H1 (cell line): ENCODE measurements around the gene KIT. TPM values are rescaled to one million over a fixed set of nuclear protein-coding genes. Genes with fewer than 3 reads are reported as not detected.

Experiments used
- CTCF ChIA-PET: fragments of 300-600 bp; sonication (Branson Sonifier 250); formaldehyde crosslinking; loops from one replicate; lab custom pipeline; 2021; ENCODE audit not compliant: partially characterized antibody; lab: Charles Lee
- POLR2A ChIA-PET: fragments of 300-600 bp; sonication (Branson Sonifier 250); formaldehyde crosslinking; loops from one replicate; lab custom pipeline; 2021; ENCODE audit warnings: inconsistent platforms; ENCODE audit not compliant: partially characterized antibody; lab: Charles Lee
- DNase-seq, 2 experiments: peaks; one replicate each; pipeline versions ENCODE4 v3.0.0 to v3.0.0-alpha.2; 2010 to 2022; ENCODE audit warnings: low spot score in 2 of 2, low read depth in 1 of 2, mixed read lengths in 1 of 2
- FAIRE-seq: peaks from 2 replicates; lab custom pipeline; 2011; peaks lifted over from hg19 to GRCh38; lab: Jason Lieb, UNC
- H2AFZ ChIP-seq: 2 replicates; pipeline ENCODE4 v1.8.1; 2012; ENCODE audit warnings: low read length, inconsistent platforms
- H2AK5ac ChIP-seq: 2 replicates; pipeline ENCODE4 v1.6.1; 2013; ENCODE audit warnings: low read depth, low read length
- H2BK120ac ChIP-seq: replicated peaks from 2 replicates; pipeline ENCODE3; 2013; ENCODE audit warnings: low read depth, low read length, inconsistent platforms
- H2BK12ac ChIP-seq: 2 replicates; pipeline ENCODE4 v1.6.1; 2013; ENCODE audit warnings: low read depth, low read length
- H2BK15ac ChIP-seq: 2 replicates; pipeline ENCODE4 v1.6.1; 2013; ENCODE audit warnings: low read length
- H2BK20ac ChIP-seq: 2 replicates; pipeline ENCODE4 v1.6.1; 2013; ENCODE audit warnings: low read length
- H2BK5ac ChIP-seq: 2 replicates; pipeline ENCODE4 v1.6.1; 2013; ENCODE audit warnings: low read depth, low read length
- H3K14ac ChIP-seq: 2 replicates; pipeline ENCODE4 v1.6.1; 2013; ENCODE audit warnings: inconsistent platforms; ENCODE audit not compliant: insufficient read length
- H3K18ac ChIP-seq: 2 replicates; pipeline ENCODE4 v1.6.1; 2013; ENCODE audit warnings: low read length; ENCODE audit errors: extremely low read depth
- H3K23ac ChIP-seq: 2 replicates; pipeline ENCODE4 v1.6.1; 2013; ENCODE audit warnings: inconsistent platforms; ENCODE audit not compliant: insufficient read length
- H3K23me2 ChIP-seq: 2 replicates; pipeline ENCODE4 v1.6.1; 2013; ENCODE audit warnings: low read depth, low read length
- H3K27ac ChIP-seq: 2 replicates; pipeline ENCODE4 v1.6.1; 2011; ENCODE audit warnings: low read depth, low read length, inconsistent platforms
- H3K27me3 ChIP-seq, 4 experiments: replicated peaks in 1 of 4; 1 replicate in 1 of 4; 2 replicates in 3 of 4; pipeline versions ENCODE4 v1.6.1 to v1.8.1; 2011 to 2013; ENCODE audit warnings: low read length in 3 of 4, mild to moderate bottlenecking in 3 of 4, inconsistent platforms in 2 of 4, mixed read lengths in 2 of 4, moderate library complexity in 1 of 4; ENCODE audit not compliant: control insufficient read depth in 3 of 4, insufficient read depth in 3 of 4; ENCODE audit errors: extremely low read depth in 1 of 4
- H3K36me3 ChIP-seq, 4 experiments: 2 replicates each; pipeline versions ENCODE4 v1.6.1 to v1.8.1; 2011 to 2013; ENCODE audit warnings: mild to moderate bottlenecking in 4 of 4, low read length in 3 of 4, moderate library complexity in 2 of 4, control low read depth in 1 of 4, inconsistent platforms in 1 of 4; ENCODE audit not compliant: insufficient read depth in 4 of 4, control insufficient read depth in 2 of 4
- H3K4ac ChIP-seq: replicated peaks from 2 replicates; pipeline ENCODE3; 2013; ENCODE audit warnings: low read length, low read depth, mixed read lengths, inconsistent platforms; ENCODE audit not compliant: insufficient read length
- H3K4me1 ChIP-seq, 4 experiments: replicated peaks in 1 of 4; 1 replicate in 1 of 4; 2 replicates in 3 of 4; pipeline versions ENCODE4 v1.6.1 to v1.8.1; 2011 to 2013; ENCODE audit warnings: low read length in 3 of 4, inconsistent platforms in 2 of 4, mixed read lengths in 1 of 4; ENCODE audit not compliant: insufficient read depth in 4 of 4, control insufficient read depth in 3 of 4
- H3K4me2 ChIP-seq, 2 experiments: 2 replicates each; pipeline versions ENCODE4 v1.6.1 to v1.8.1; 2011 to 2013; ENCODE audit warnings: low read depth in 2 of 2, low read length in 2 of 2, control low read depth in 1 of 2, inconsistent platforms in 1 of 2, mild to moderate bottlenecking in 1 of 2; ENCODE audit not compliant: insufficient read depth in 1 of 2
- H3K4me3 ChIP-seq, 4 experiments: fragments of 200-600, 300-600 bp in 1 of 4; sonication (generic), shearing (Covaris generic), sonication (Bioruptor Twin) in 1 of 4; 2 replicates each; pipeline versions ENCODE4 v1.5.1 to v1.8.1; 2011 to 2016; ENCODE audit warnings: low read length in 4 of 4, low read depth in 3 of 4, control low read depth in 2 of 4, inconsistent platforms in 2 of 4, mild to moderate bottlenecking in 2 of 4, mixed read lengths in 1 of 4, moderate library complexity in 1 of 4; ENCODE audit not compliant: insufficient read depth in 2 of 4; ENCODE audit errors: extremely low read depth in 1 of 4
- H3K56ac ChIP-seq: replicated peaks from 2 replicates; pipeline ENCODE3; 2013; ENCODE audit warnings: low read depth, mild to moderate bottlenecking, mixed read lengths, low read length, inconsistent platforms; ENCODE audit not compliant: insufficient read length
- H3K79me1 ChIP-seq: 2 replicates; pipeline ENCODE4 v1.6.1; 2013; ENCODE audit warnings: low read depth, low read length, control low read depth
- H3K79me2 ChIP-seq, 2 experiments: 2 replicates each; pipeline versions ENCODE4 v1.6.1 to v1.8.1; 2012 to 2013; ENCODE audit warnings: low read length in 2 of 2, mild to moderate bottlenecking in 2 of 2, inconsistent platforms in 1 of 2; ENCODE audit not compliant: insufficient read depth in 2 of 2, control insufficient read depth in 1 of 2
- H3K9ac ChIP-seq, 4 experiments: replicated peaks in 1 of 4; 1 replicate in 1 of 4; 2 replicates in 3 of 4; pipeline versions ENCODE4 v1.6.1 to v1.8.1; 2011 to 2013; ENCODE audit warnings: low read depth in 3 of 4, low read length in 3 of 4, control low read depth in 2 of 4, mild to moderate bottlenecking in 2 of 4, moderate library complexity in 2 of 4, inconsistent platforms in 1 of 4; ENCODE audit errors: extremely low read depth in 1 of 4
- H3K9me3 ChIP-seq, 2 experiments: 2 replicates each; pipeline versions ENCODE4 v1.6.1 to v1.8.1; 2012 to 2013; ENCODE audit warnings: mild to moderate bottlenecking in 2 of 2, moderate library complexity in 2 of 2, control low read depth in 1 of 2, inconsistent platforms in 1 of 2, low read depth in 1 of 2, low read length in 1 of 2, mixed read lengths in 1 of 2; ENCODE audit not compliant: insufficient read depth in 2 of 2
- H4K20me1 ChIP-seq, 2 experiments: replicated peaks in 1 of 2; 2 replicates each; pipeline versions ENCODE3 to v1.8.1; 2011 to 2013; ENCODE audit warnings: inconsistent platforms in 2 of 2, low read length in 2 of 2, mild to moderate bottlenecking in 1 of 2; ENCODE audit not compliant: insufficient read depth in 2 of 2, control insufficient read depth in 1 of 2
- H4K5ac ChIP-seq: 2 replicates; pipeline ENCODE4 v1.6.1; 2013; ENCODE audit warnings: low read length, low read depth, mixed read lengths, inconsistent platforms; ENCODE audit not compliant: insufficient read length
- H4K8ac ChIP-seq: 2 replicates; pipeline ENCODE4 v1.8.0; 2013; ENCODE audit warnings: mild to moderate bottlenecking, moderate library complexity, low read length, inconsistent platforms; ENCODE audit not compliant: insufficient read depth; ENCODE audit errors: extremely low read depth
- H4K91ac ChIP-seq: replicated peaks from 2 replicates; pipeline ENCODE3; 2013; ENCODE audit warnings: low read length, mixed read lengths, inconsistent platforms; ENCODE audit not compliant: insufficient read length
- ATF3 ChIP-seq: IDR thresholded peaks from 2 replicates; pipeline ENCODE4 v1.6.1; 2011; ENCODE audit warnings: low read depth, mild to moderate bottlenecking, low read length; ENCODE audit not compliant: insufficient read depth
- FOSL1 ChIP-seq: IDR thresholded peaks from 2 replicates; pipeline ENCODE4 v1.6.1; 2011; ENCODE audit warnings: mild to moderate bottlenecking, low read depth, low read length, moderate library complexity; ENCODE audit not compliant: insufficient read depth
- POLR2AphosphoS5 ChIP-seq: IDR thresholded peaks from 2 replicates; pipeline ENCODE4 v1.6.1; 2011; ENCODE audit warnings: low read depth, low read length
- TAF7 ChIP-seq: optimal IDR thresholded peaks from 2 replicates; pipeline ENCODE3; 2011; ENCODE audit warnings: low read depth, mild to moderate bottlenecking, inconsistent platforms, low read length, moderate library complexity, borderline replicate concordance
- WGBS, 2 experiments: shearing (Covaris generic) in 1 of 2; methylation state at CpG; one replicate each; pipeline versions ENCODE4 v1.1.6 to v1.1.7; 2013 to 2015; ENCODE audit warnings: low lambda C conversion rate in 2 of 2, mixed read lengths in 2 of 2, inconsistent platforms in 1 of 2, low coverage in 1 of 2, missing lambda C conversion rate in 1 of 2; ENCODE audit not compliant: insufficient replicate concordance in 2 of 2, insufficient coverage in 1 of 2, insufficient read length in 1 of 2; ENCODE audit errors: extremely low coverage in 1 of 2, missing lambda C conversion rate in 1 of 2; 5-methylcytosine and 5-hydroxymethylcytosine counted together
- polyA plus RNA-seq, 7 experiments: library from polyadenylated mRNA; depleted of rRNA in 3 of 7; stranded (reverse) in 5 of 7; unstranded in 2 of 7; fragments of >200 nt in 5 of 7; fragments of 200-250 nt in 2 of 7; gene quantifications; 1 replicate in 5 of 7; 2 replicates in 1 of 7; 4 replicates in 1 of 7; pipeline versions ENCODE4 v1.2.1 to v1.2.3, GENCODE V29; 2011 to 2013; ENCODE audit warnings: missing spikeins in 2 of 7, mixed read lengths in 2 of 7
- total RNA-seq: library from RNA; stranded (reverse); fragmentation: NEBNext Ultra II Directional; extraction: Animal tissue kit (Norgen Biotek cat#: 25700); gene quantifications from 2 replicates; pipeline ENCODE4 v1.2.1, GENCODE V29; 2021

KIT gene
- total and polyA plus RNA-seq, 2 of the 8 experiments (the other 6 are each of a cell fraction or from before 2014, with no cell fraction given), result 14.4 to 24.8 TPM

DNA sequence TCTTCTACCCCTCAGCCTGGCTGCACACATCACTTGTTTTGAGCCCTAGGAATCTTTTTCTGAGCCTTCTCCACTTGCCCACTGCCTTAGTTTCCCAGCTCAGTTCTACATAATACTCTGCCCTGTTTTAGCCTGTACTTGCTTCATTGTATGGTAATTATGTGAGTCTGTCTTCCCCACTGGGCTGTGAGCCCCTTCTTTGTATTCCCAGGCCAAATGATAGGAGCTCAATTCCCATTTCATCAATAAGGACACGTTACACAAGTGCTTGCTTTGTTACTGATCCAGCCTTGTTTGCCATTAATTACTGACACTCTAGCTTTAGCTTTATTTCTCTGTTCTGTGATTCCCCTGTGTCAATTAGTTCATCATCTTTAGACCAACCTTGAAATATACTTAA, 28.1 kb downstream of the KIT start:
- no peaks in the 10 kb centered on the region; a peak in 1 of 7 replicates for H3K4me1 ChIP-seq

More for the DNA sequence above, 28.1 kb downstream of the KIT start:
- CTCF ChIA-PET, result interaction anchor here (0.8 to 1.4 kb wide), 5 partner anchors 9 to 154 kb away, joined by 3 to 5 read pairs (median 3); no protein-coding TSS in a partner anchor
- H2BK15ac ChIP-seq, result no peak overlapping the region
- WGBS, 2 experiments, result 67% methylated on average over 1 of the region's 1 CpG; no CpG with 5 or more reads in 1 of the 2 experiments
- no peak overlapping the region for H4K8ac ChIP-seq
- H3K56ac ChIP-seq, result no peak overlapping the region
- H3K27me3 ChIP-seq, result no peaks in the 10 kb centered on the region
- H3K9ac ChIP-seq, result no peak overlapping the region
- no peak overlapping the region for H2AK5ac ChIP-seq
- no peak overlapping the region for H3K4me2 ChIP-seq
- no peak for FAIRE-seq
- no peaks in the 10 kb centered on the region; the same call in 1 of the 2 replicates for H3K79me1 ChIP-seq
- peaks cover 0 to 8% of the 10 kb centered on the region in 2 experiments; a peak in 1 of 4 replicates for H3K79me2 ChIP-seq
- no peak overlapping the region for H3K23ac ChIP-seq
- no peak overlapping the region for H2BK5ac ChIP-seq
- no peak overlapping the region for H2BK12ac ChIP-seq
- H3K4me3 ChIP-seq, result no peak overlapping the region
- TF ChIP-seq POLR2AphosphoS5, result no peak
- TF ChIP-seq ATF3, result no peak
- TF ChIP-seq TAF7, result no peak
- TF ChIP-seq FOSL1, result no peak
- H4K5ac ChIP-seq, result no peak overlapping the region
- H3K9me3 ChIP-seq, result no peaks in the 10 kb centered on the region
- H3K4ac ChIP-seq, result no peak overlapping the region
- H3K27ac ChIP-seq, result no peak overlapping the region
- no peak overlapping the region for H2BK20ac ChIP-seq
- H2AFZ ChIP-seq, result no peak overlapping the region
- H2BK120ac ChIP-seq, result no peak overlapping the region
- H3K18ac ChIP-seq, result no peak overlapping the region
- POLR2A ChIA-PET, result no interaction called here
- peaks cover 0 to 2% of the 10 kb centered on the region in 2 experiments for H4K20me1 ChIP-seq
- no peaks in the 10 kb centered on the region for H3K36me3 ChIP-seq
- no peak overlapping the region for H3K14ac ChIP-seq
- no peak overlapping the region for H4K91ac ChIP-seq
- DNase-seq, result no peak
- no peaks in the 10 kb centered on the region for H3K23me2 ChIP-seq
